H1 (cell line): ENCODE data around the gene LHX8. TPM values are rescaled to one million over a fixed set of nuclear protein-coding genes. Genes with fewer than 3 reads are reported as not detected.

ENCODE experiments used
- ATF3 ChIP-seq: IDR thresholded peaks from 2 replicates; pipeline ENCODE4 v1.6.1; 2011; ENCODE audit warnings: low read depth, mild to moderate bottlenecking, low read length; ENCODE audit not compliant: insufficient read depth
- CTBP2 ChIP-seq: IDR thresholded peaks from 2 replicates; pipeline ENCODE4 v1.7.0; 2011; ENCODE audit warnings: borderline replicate concordance, mild to moderate bottlenecking, moderate library complexity, mixed read lengths, low read length; ENCODE audit not compliant: insufficient read depth, insufficient read length
- KDM5A ChIP-seq: fragments of 200-600 bp; IDR thresholded peaks from 2 replicates; pipeline ENCODE4 v1.7.1; 2012; ENCODE audit warnings: mild to moderate bottlenecking, low read length, inconsistent platforms, mixed read lengths
- POLR2A ChIP-seq, 2 experiments: IDR thresholded peaks; 1 replicate in 1 of 2; 2 replicates in 1 of 2; pipeline ENCODE4 v1.6.1; 2011; ENCODE audit warnings: low read depth in 2 of 2, low read length in 2 of 2, mild to moderate bottlenecking in 2 of 2; ENCODE audit errors: control extremely low read depth in 1 of 2
- POU5F1 ChIP-seq: IDR thresholded peaks from 2 replicates; pipeline ENCODE4 v1.6.1; 2011; ENCODE audit warnings: low read depth, mild to moderate bottlenecking, low read length, moderate library complexity
- TAF1 ChIP-seq: IDR thresholded peaks from 2 replicates; pipeline ENCODE4 v1.6.1; 2011; ENCODE audit warnings: mild to moderate bottlenecking, low read depth, low read length
- polyA plus RNA-seq, 7 experiments: library from polyadenylated mRNA; depleted of rRNA in 3 of 7; stranded (reverse) in 5 of 7; unstranded in 2 of 7; fragments of >200 nt in 5 of 7; fragments of 200-250 nt in 2 of 7; gene quantifications; 1 replicate in 5 of 7; 2 replicates in 1 of 7; 4 replicates in 1 of 7; pipeline versions ENCODE4 v1.2.1 to v1.2.3, GENCODE V29; 2011 to 2013; ENCODE audit warnings: missing spikeins in 2 of 7, mixed read lengths in 2 of 7
- total RNA-seq: library from RNA; stranded (reverse); fragmentation: NEBNext Ultra II Directional; extraction: Animal tissue kit (Norgen Biotek cat#: 25700); gene quantifications from 2 replicates; pipeline ENCODE4 v1.2.1, GENCODE V29; 2021

The LHX8 gene
- total and polyA plus RNA-seq, 2 of the 8 experiments (the other 6 are each of a cell fraction or from before 2014, with no cell fraction given): 0.50 to 1.2 TPM

GRCh38 chr1:75171876-75172275 is 37.7 kb downstream of the LHX8 start (continued):
- TF ChIP-seq ATF3 (no peak), POLR2A (IDR thresholded peaks at IDR 0.05; ENCODE audit: control extremely low read depth in 1 of 2, low read depth in 2 of 2, low read length in 2 of 2) (no peak), CTBP2 (no peak), KDM5A (no peak), TAF1 (no peak), POU5F1 (no peak)
